Fibroblast of lung (primary cell): ENCODE results near the gene HIF1AN.

Experiments
- EZH2 ChIP-seq: IDR thresholded peaks from 2 replicates; pipeline ENCODE4 v1.5.1; 2012; ENCODE audit warnings: low read length, control low read depth, mild to moderate bottlenecking; ENCODE audit errors: missing control alignments
- TF ChIP-seq, protein P1 (sequence below), 2 donors: IDR thresholded peaks in 1 of 2; conservative IDR thresholded peaks in 1 of 2; 1 replicate in 1 of 2; 2 replicates in 1 of 2; pipeline ENCODE4 v1.5.1; 2011 to 2012; ENCODE audit warnings: low read length in 2 of 2, control low read depth in 1 of 2, inconsistent platforms in 1 of 2, low read depth in 1 of 2, mild to moderate bottlenecking in 1 of 2

DNA sequence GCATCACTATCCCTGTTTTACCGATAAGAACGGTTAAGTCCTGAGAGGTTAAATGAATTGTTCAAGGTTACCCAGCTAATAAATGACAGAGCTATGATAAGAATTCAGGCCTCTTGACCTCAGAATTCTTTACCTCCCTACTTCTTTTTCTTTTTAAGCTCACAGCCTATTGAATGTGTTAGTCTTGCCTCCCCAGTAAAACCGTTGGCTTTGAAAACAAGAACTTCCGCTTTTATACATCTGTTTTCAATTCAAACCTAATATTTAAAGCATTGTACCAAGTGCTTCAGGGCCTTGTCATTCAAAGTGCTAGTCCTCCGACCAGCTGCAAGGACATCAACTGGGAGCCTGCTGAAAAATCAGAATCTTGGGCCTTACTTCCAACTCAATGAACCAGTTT lies 31.6 kb upstream of the HIF1AN start:
- TF ChIP-seq, protein P1, sequence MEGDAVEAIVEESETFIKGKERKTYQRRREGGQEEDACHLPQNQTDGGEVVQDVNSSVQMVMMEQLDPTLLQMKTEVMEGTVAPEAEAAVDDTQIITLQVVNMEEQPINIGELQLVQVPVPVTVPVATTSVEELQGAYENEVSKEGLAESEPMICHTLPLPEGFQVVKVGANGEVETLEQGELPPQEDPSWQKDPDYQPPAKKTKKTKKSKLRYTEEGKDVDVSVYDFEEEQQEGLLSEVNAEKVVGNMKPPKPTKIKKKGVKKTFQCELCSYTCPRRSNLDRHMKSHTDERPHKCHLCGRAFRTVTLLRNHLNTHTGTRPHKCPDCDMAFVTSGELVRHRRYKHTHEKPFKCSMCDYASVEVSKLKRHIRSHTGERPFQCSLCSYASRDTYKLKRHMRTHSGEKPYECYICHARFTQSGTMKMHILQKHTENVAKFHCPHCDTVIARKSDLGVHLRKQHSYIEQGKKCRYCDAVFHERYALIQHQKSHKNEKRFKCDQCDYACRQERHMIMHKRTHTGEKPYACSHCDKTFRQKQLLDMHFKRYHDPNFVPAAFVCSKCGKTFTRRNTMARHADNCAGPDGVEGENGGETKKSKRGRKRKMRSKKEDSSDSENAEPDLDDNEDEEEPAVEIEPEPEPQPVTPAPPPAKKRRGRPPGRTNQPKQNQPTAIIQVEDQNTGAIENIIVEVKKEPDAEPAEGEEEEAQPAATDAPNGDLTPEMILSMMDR (conservative IDR thresholded peaks at IDR 0.05 in 1 of 2, IDR thresholded peaks at IDR 0.05 in 1 of 2; ENCODE audit: low read depth in 1 of 2, low read length in 2 of 2), result no peak
- no peak for TF ChIP-seq EZH2
